MM.1S (cell line): Measurements from ENCODE around the gene FOXC1.

Experiments used
- DNase-seq: peaks from one replicate; pipeline ENCODE4 v3.0.0-alpha.2; 2015
- H2AFZ ChIP-seq: fragments of 300-600 bp; sonication (generic); 2 replicates; pipeline ENCODE4 v1.6.0; 2016; ENCODE audit warnings: antibody characterized with exemption, low read length
- H3F3A ChIP-seq: fragments of 300-600 bp; sonication (generic); 2 replicates; pipeline ENCODE4 v1.6.1; 2016; ENCODE audit warnings: mild to moderate bottlenecking, antibody characterized with exemption, low read length, moderate library complexity, mixed read lengths; ENCODE audit not compliant: insufficient read depth
- H3K27ac ChIP-seq: fragments of 300-600 bp; sonication (generic); 2 replicates; pipeline ENCODE4 v1.5.1; 2016; ENCODE audit warnings: mild to moderate bottlenecking, low read length
- H3K27me3 ChIP-seq: fragments of 300-600 bp; sonication (generic); replicated peaks from 2 replicates; pipeline ENCODE4 v1.6.0; 2016; ENCODE audit warnings: low read length; ENCODE audit not compliant: insufficient read depth
- H3K36me3 ChIP-seq: fragments of 300-600 bp; sonication (generic); replicated peaks from 2 replicates; pipeline ENCODE4 v1.6.1; 2016; ENCODE audit warnings: mild to moderate bottlenecking, low read length, mixed read lengths; ENCODE audit not compliant: insufficient read depth
- H3K4me1 ChIP-seq: fragments of 300-600 bp; sonication (generic); 2 replicates; pipeline ENCODE4 v1.6.1; 2016; ENCODE audit warnings: low read length, mixed read lengths
- H3K4me2 ChIP-seq: fragments of 300-600 bp; sonication (generic); 2 replicates; pipeline ENCODE4 v1.6.0; 2016; ENCODE audit warnings: low read depth, low read length
- H3K4me3 ChIP-seq: fragments of 300-600 bp; sonication (generic); 2 replicates; pipeline ENCODE4 v1.5.1; 2016; ENCODE audit warnings: low read length, mixed read lengths
- H3K79me2 ChIP-seq: fragments of 300-600 bp; sonication (generic); 2 replicates; pipeline ENCODE4 v1.6.1; 2016; ENCODE audit warnings: mixed run types, low read length, mixed read lengths
- H3K9ac ChIP-seq: fragments of 300-600 bp; sonication (generic); 2 replicates; pipeline ENCODE4 v1.6.1; 2016; ENCODE audit warnings: low read length, mixed read lengths
- H3K9me2 ChIP-seq: fragments of 300-600 bp; sonication (generic); replicated peaks from 2 replicates; pipeline ENCODE4 v1.6.1; 2016; ENCODE audit warnings: mild to moderate bottlenecking, low read length, mixed read lengths; ENCODE audit not compliant: insufficient read depth
- H3K9me3 ChIP-seq: fragments of 300-600 bp; sonication (generic); replicated peaks from 2 replicates; pipeline ENCODE4 v1.6.1; 2016; ENCODE audit warnings: mild to moderate bottlenecking, low read length, mixed read lengths; ENCODE audit not compliant: insufficient read depth
- H4K20me1 ChIP-seq: fragments of 300-600 bp; sonication (generic); 2 replicates; pipeline ENCODE4 v1.6.1; 2016; ENCODE audit warnings: mild to moderate bottlenecking, low read length, moderate library complexity, mixed read lengths; ENCODE audit not compliant: insufficient read depth
- EZH2 ChIP-seq: fragments of 300-600 bp; sonication (generic); optimal IDR thresholded peaks from 2 replicates; pipeline ENCODE3; 2017; ENCODE audit warnings: low read depth, mild to moderate bottlenecking, antibody characterized with exemption, low read length, mixed read lengths
- EZH2phosphoT487 ChIP-seq: fragments of 300-600 bp; sonication (generic); IDR thresholded peaks from 2 replicates; pipeline ENCODE4 v1.6.1; 2018; ENCODE audit warnings: antibody characterized with exemption, low read length
- TF ChIP-seq, protein P1 (sequence below): fragments of 300-600 bp; sonication (generic); IDR thresholded peaks from 2 replicates; pipeline ENCODE4 v1.5.1; 2016; ENCODE audit warnings: antibody characterized with exemption, low read length, mixed read lengths

FOXC1 gene

DNA sequence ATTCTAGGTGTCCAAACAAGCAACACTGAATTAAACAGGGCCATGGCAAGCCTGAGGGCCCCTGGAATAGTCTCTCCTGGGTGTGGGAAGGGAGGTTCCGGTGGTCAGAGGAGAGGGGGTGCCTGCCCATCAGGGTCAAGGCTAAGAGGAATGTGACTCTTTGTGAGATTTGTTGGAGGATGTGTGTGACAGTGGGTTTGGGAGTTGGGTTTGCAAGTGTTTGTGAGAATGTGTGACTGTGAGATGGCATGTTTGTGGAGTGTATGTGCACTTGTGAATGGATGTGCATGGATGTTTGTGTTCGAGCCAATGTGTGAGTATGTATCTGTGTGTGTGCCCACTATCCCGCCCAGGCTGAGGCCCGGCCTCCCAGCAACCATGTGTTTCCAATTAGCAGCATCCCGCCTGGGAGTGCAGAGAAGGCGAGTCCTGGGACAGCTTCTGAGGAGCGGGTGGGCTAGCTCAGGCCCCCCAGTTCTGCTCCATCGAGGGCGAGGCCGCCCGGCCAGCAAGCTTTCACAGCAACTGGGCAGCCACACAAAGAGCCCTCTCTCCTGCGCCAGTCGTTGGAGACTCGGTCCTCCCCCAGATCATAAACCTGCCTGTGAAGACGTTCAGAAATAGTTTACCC, 12.6 kb downstream of the FOXC1 start:
- TF ChIP-seq, protein P1, sequence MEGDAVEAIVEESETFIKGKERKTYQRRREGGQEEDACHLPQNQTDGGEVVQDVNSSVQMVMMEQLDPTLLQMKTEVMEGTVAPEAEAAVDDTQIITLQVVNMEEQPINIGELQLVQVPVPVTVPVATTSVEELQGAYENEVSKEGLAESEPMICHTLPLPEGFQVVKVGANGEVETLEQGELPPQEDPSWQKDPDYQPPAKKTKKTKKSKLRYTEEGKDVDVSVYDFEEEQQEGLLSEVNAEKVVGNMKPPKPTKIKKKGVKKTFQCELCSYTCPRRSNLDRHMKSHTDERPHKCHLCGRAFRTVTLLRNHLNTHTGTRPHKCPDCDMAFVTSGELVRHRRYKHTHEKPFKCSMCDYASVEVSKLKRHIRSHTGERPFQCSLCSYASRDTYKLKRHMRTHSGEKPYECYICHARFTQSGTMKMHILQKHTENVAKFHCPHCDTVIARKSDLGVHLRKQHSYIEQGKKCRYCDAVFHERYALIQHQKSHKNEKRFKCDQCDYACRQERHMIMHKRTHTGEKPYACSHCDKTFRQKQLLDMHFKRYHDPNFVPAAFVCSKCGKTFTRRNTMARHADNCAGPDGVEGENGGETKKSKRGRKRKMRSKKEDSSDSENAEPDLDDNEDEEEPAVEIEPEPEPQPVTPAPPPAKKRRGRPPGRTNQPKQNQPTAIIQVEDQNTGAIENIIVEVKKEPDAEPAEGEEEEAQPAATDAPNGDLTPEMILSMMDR = no peak
- TF ChIP-seq EZH2 = no peak
- TF ChIP-seq EZH2phosphoT487 = no peak
- Histone ChIP-seq H2AFZ (no peak overlapping the region), H3K79me2 (no peaks in the 10 kb centered on the region), H3K4me3 (no peak overlapping the region), H3K9me3 (no peaks in the 10 kb centered on the region), H3K27me3 (no peaks in the 10 kb centered on the region), H3K4me2 (no peak overlapping the region), H3K27ac (no peak overlapping the region), H3K4me1 (no peaks in the 10 kb centered on the region), H3F3A (no peaks in the 10 kb centered on the region), H3K9me2 (no peaks in the 10 kb centered on the region), H4K20me1 (no peaks in the 10 kb centered on the region), H3K9ac (no peak overlapping the region), H3K36me3 (no peaks in the 10 kb centered on the region)
- DNase-seq = no peak

DNA sequence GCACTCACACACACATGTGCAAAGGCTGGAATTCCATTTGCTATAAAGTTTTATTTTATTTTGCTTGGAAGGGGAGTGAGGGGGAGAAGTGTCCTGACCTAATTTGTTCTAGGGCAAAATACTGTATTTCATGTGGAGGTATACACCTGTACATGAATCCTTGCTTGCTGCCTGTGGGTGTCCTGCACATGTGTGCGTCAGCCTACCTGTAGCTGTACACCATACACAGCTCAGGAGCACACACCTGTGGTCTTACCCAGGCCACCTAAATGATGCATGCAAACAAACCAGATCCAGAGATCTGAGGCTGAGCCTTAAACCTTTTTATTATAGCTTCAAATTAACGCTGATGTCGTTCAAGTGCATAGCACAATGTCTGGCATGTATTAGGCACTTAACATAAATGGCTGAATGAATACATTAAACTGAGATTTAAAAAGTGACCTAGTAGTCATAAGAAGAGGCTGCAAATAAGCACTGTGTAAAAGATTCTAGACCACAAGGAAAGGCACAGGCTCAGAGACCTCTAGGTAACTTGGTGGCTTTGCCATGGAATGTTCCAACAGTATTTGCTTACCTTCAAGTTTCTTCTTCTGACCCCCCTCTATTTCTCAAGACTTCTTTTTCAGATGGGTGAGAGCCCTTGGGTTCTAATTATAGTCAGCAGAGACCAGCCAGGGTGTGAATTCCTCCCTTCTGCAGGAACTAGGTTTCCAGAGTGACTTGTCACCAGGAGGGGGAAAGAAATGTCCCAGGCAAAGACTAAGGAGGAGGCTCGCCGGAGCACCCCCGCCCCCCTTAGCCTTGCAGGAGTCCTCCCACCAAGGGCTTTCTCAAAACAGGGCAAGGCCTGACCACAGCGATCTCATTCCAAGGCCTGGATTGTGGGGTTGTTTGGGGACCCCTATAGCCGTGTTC, 13.4 kb downstream of the FOXC1 start:
- Histone ChIP-seq H3K27me3 (no peaks in the 10 kb centered on the region), H3K9ac (no peak overlapping the region), H3K9me3 (no peaks in the 10 kb centered on the region), H3F3A (no peaks in the 10 kb centered on the region), H3K36me3 (no peaks in the 10 kb centered on the region), H3K4me1 (no peaks in the 10 kb centered on the region), H4K20me1 (no peaks in the 10 kb centered on the region), H3K79me2 (no peaks in the 10 kb centered on the region), H3K4me2 (no peak overlapping the region), H3K27ac (no peak overlapping the region), H3K4me3 (no peak overlapping the region), H2AFZ (no peak overlapping the region), H3K9me2 (no peaks in the 10 kb centered on the region)
- DNase-seq = no peak
- no peak for TF ChIP-seq EZH2phosphoT487
- TF ChIP-seq EZH2 = no peak
- TF ChIP-seq, protein P1 = no peak

DNA sequence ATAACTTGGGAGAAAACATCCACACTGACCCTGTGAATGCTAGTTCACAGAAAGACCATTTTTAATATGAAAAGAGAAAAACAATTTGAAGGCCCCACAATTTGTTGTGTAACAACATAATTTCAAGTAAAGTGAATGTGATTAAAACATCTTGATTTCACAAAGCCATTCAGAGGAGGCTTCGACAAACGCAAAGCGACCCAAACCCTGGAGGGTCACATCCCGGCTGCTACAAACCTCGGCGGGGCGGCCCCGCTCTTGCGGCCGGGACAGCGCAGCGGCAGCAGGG, 14.0 kb downstream of the FOXC1 start:
- no peak overlapping the region for H3K4me3 ChIP-seq
- no peaks in the 10 kb centered on the region for H4K20me1 ChIP-seq
- no peak overlapping the region for H2AFZ ChIP-seq
- no peak overlapping the region for H3K27ac ChIP-seq
- no peaks in the 10 kb centered on the region for H3K27me3 ChIP-seq
- no peaks in the 10 kb centered on the region for H3K9me2 ChIP-seq
- H3K79me2 ChIP-seq = no peaks in the 10 kb centered on the region
- DNase-seq = no peak
- no peaks in the 10 kb centered on the region for H3K9me3 ChIP-seq
- no peaks in the 10 kb centered on the region for H3K36me3 ChIP-seq
- H3K4me1 ChIP-seq = no peaks in the 10 kb centered on the region
- H3K9ac ChIP-seq = no peak overlapping the region
- TF ChIP-seq, protein P1 = no peak
- TF ChIP-seq EZH2 (no peak), EZH2phosphoT487 (no peak)
- H3K4me2 ChIP-seq = no peak overlapping the region
- no peaks in the 10 kb centered on the region for H3F3A ChIP-seq
